Left kidney (tissue), 2 donors: ENCODE measurements around the gene MIDN. TPM values are rescaled to one million over a fixed set of nuclear protein-coding genes. Genes with fewer than 3 reads are reported as not detected.
A peak's percentile ranks its signal among the peaks of the same experiment; 100 is the strongest.
"Not testable (repeated sequence)": the region's sequence is repeated elsewhere in the genome, so short reads cannot be mapped to it uniquely, and the experiment has no call there.

Experiments used
- DNase-seq: peaks from one replicate; pipeline ENCODE4 v3.0.0-alpha.2; 2013
- polyA plus RNA-seq: library from polyadenylated mRNA; unstranded; fragments of 120-200 nt; gene quantifications from one replicate; pipeline ENCODE4 v1.2.1, GENCODE V29; 2013; ENCODE audit not compliant: insufficient read length

MIDN gene
- polyA plus RNA-seq, 1 donor, result 43.8 TPM

DNA sequence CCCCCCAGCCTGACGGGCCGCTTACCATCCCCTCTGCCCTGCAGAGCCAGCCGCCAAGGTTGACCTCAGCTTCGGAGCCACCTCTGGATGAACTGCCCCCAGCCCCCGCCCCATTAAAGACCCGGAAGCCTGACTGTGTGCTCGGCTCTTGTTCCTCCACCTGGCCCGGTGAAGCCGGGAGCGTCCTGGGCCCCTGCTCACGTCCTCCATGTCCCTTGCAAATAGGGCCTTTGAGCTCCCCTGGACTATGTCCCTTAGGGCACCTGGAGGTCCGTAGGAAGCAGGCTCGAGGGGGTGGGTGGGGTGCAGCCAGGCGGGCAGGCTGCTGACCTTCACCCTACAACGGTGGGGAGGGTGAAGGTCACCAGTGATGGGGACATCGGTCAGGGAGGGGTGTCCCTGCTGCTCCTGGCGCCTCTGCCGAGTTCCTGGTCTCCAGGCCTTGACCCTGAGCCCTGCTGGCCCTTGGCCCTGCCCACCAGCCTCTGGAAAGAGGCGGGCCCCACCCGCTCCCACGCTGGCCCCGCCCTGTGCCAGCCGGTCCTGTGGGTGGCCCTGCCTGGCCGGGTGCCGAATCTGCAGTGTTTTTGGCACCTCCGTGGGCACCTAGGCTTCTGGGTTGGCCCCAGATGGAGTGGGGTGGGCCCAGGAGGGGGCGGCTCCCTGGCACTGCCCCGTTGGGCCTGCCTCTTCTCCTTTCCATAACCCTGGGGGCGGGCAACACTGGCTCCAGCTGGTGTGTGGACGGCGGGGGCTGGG is 3.5 kb upstream of the MIDN start:
- DNase-seq, result no peak

GRCh38 chr19:1245494-1246264 is 2.7 kb upstream of the MIDN start:
- DNase-seq, result no peak

- DNase-seq, result not testable (repeated sequence)
These were observed 1.9 kb upstream of the MIDN start for GRCh38 chr19:1246265-1247087.

DNA sequence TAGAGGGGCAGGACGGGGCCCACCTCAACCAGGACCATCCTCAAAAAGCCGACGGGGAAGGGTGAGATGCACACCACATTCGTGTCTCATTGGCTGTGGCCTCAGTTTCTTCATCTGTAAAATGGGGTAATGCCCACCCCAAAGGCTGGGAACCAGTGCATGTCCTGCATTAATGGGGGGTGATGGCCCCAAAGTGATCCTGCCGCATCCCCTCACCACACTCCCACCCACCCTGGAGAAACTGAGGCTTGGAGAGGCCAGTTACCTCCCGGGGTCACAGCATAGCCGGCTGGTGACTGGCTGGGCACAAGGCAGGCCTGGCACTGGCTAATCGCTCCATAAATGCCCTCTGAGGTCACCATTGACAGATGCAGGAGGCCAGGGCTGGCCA is 640 bp upstream of the MIDN start:
- DNase-seq, result no peak

GRCh38 chr19:1248786-1249297 is 459 bp downstream of the MIDN start:
- DNase-seq, result no peak

GRCh38 chr19:1249298-1249989 is 1.1 kb downstream of the MIDN start:
- peak; percentile 97 for DNase-seq

DNA sequence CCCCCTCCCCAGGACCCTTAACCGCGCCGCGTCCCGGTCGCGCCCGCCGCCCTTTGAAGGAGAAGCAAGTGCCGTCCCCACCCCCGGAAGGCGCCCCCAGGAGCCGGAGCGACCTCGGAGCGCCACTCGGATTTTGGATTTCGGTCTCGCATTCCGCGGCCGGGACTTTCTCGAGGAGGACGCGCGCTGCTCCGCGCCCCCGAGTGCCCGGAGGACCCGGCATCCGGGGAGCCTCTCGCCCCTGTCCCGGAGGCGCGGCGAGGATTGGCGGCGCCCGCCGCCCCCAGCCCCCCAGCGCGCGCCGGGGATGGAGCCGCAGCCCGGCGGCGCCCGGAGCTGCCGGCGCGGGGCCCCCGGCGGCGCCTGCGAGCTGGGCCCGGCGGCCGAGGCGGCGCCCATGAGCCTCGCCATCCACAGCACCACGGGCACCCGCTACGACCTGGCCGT is 1.6 kb downstream of the MIDN start:
- DNase-seq, result no peak

- DNase-seq, result no peak
These were observed 2.3 kb downstream of the MIDN start for GRCh38 chr19:1250437-1251260.

DNA sequence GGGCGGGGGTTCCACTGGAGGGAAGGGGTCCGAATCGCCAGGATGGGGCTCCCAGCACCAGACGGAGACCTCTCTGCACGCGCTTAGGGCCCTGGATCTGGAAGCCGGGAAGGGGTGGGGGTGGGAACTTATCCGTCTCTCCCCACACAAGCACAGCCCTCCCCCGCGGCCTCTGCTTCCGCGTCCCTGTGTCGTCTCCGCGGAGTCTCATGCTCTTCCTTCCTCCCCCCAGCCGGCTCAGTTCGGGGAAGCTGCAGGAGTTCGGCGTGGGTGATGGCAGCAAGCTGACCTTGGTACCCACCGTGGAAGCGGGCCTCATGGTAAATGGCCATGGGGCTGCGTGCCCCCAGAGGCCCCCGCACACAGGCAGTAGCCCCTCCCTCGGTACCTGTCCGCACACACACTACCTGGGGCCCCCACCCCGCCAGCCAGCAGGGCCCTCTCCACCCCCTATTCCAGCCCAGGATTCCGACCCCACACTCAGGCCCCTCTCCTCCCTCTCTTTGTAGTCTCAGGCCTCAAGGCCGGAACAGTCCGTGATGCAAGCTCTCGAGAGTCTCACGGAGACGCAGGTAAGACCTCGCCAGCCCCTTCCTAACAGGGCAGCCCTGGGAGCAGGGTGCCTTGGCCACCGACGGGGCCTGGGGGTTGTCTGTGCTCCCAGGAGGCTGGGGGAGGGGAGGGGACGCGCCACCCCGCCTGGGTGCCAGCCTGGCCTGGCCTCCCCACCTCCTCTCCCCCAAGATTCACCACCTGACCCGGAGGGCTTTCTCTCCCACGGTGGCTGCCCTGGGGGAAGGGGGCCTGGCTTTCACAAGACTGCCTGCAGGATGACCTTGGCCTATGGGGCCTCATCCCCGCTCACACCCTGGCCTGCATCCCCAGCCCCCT is 3.2 kb downstream of the MIDN start:
- DNase-seq, result no peak

- no peak for DNase-seq
These were observed 3.9 kb downstream of the MIDN start for GRCh38 chr19:1252221-1252820.

- DNase-seq, result no peak
These were observed 4.6 kb downstream of the MIDN start for GRCh38 chr19:1252821-1253513.

DNA sequence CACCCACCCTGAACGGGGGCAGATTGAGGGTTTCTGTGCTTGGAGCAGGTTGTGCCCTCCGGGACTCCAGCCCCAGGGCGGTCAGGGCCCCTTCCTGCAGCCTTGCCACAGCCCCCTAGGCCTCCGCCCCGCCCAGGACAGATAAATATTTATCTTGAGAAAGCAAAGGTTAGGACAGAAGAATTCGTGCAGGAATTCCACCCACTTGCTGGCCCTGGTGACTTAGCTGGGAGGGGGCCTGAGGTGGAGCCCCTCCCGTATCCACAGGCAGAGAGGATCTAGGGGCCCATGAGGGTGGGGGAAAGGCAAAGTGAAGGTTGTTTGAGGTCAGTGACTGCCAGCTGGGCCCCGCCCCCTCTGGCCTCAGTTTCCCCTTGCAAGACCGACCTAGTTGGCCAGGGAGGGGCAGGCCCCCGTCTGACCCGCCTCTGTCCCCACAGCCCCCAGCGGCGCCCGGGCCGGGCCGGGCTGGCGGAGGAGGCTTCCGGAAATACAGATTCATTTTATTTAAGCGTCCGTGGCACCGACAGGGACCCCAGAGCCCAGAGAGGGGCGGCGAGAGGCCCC is 5.2 kb downstream of the MIDN start:
- DNase-seq, result no peak

DNA sequence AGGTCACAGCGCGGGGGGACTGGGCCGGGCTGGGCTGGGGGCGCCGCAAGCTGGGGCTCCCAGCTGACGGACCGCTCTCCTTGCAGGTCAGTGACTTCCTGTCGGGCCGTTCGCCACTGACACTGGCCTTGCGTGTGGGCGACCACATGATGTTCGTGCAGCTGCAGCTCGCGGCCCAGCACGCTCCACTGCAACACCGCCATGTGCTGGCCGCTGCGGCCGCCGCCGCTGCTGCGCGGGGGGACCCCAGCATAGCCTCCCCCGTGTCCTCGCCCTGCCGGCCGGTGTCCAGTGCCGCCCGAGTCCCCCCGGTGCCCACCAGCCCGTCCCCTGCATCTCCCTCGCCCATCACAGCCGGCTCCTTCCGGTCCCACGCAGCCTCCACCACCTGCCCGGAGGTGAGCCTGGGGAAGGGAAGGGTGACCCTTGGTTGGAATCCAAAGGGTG is 5.7 kb downstream of the MIDN start:
- no peak for DNase-seq

DNA sequence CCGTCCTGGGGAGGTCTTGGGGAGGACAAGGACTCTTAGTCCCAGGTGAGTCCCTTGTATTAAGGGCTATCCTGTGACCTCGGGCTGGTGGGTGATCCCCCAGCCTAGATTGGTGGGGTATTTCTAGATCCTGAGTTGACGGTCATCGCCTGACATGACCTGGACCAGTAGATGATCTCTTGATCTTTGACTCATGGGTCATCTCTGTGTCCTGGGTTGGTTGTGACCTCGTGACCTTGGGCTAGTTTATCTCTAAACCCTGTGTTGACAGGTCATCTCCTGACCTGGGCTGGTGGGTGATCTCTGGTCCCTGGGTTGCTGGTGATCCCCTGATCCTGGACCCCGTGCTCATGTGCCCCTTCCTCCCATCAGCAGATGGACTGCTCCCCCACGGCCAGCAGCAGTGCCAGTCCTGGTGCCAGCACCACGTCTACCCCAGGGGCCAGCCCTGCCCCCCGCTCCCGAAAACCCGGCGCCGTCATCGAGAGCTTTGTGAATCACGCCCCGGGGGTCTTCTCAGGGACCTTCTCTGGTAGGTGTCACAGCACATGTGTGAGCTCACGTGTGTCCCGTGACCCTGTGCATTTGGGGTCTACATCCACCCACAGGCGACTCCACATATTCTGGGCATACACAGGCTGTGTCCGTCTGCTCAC is 6.3 kb downstream of the MIDN start:
- no peak for DNase-seq

DNA sequence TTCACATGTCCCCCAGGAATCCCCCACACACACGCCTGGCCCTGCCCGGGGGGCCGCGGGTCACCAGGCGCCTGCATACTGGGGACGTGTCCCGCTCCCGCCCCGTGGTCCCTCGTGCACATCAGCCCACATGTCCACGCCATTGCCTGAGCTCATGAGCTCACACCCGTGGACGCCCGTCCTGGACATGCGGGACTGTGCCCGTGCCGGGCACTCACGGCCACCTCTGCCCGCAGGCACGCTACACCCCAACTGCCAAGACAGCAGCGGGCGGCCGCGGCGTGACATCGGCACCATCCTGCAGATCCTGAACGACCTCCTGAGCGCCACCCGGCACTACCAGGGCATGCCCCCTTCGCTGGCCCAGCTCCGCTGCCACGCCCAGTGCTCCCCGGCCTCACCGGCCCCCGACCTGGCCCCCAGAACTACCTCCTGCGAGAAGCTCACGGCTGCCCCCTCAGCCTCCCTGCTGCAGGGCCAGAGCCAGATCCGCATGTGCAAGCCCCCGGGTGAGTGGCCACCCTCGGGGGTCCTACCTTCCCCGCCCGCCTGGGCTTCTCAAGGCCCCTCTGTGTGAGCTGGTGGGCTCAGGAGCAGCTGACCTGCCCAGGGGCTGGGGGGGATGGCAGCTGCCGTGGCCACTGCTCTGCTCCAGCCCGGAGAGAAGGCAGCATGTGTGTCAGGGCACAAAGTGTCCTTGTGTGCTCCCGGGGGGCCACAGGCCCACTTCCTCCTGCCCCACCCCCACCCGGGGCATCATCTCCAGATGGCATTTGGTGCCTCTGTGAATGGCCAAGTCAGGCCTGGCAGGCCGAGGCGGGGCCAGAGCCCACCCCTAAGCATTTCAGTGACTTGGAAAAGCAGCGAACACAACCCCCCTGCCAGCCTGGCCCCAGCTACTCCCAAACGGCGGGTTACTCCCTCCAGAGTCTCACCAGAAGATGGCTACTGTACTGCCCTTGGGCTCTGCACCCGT is 7.1 kb downstream of the MIDN start:
- DNase-seq, result no peak
